ENCODE data around the gene COL4A2.

DNA sequence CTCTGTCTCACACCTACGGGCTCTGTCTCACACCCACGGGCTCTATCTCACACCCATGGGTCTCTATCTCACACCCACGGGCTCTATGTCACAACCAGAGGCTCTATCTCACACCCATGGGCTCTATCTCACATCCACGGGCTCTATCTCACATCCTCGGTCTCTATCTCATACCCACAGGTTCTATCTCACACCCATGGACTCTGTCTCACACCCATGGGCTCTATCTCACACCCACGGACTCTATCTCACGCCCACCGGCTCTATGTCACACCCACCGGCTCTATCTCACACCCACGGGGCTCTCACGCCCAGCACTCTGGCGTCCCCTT lies 73.9 kb downstream of the COL4A2 start:
- TF ChIP-seq POLR2AphosphoS5 (IDR thresholded peaks at IDR 0.05; ENCODE audit: borderline replicate concordance, low read depth, low read length) (no peak), EZH2 (IDR thresholded peaks at IDR 0.05) (no peak)
